Measurements from ENCODE around the gene CENPO. TPM values are rescaled to one million over a fixed set of nuclear protein-coding genes. Genes with fewer than 3 reads are reported as not detected.
"Not testable (repeated sequence)": the region's sequence is repeated elsewhere in the genome, so short reads cannot be mapped to it uniquely, and the experiment has no call there.

CENPO gene
- total RNA-seq, 2 experiments from 2014 or later, result 53.6 to 59.2 TPM

GRCh38 chr2:24805811-24806660 lies 12.8 kb downstream of the CENPO start:
- not testable (repeated sequence) for H3K4me3 ChIP-seq (ENCODE audit: low read depth, low read length, poor library complexity, severe bottlenecking); BruUV-seq (replicated peaks)
- POLR2A ChIA-PET, result interaction anchor here (0.7 kb wide), 1 partner anchor 712 kb away, joined by 3 read pairs; no protein-coding TSS in a partner anchor

GRCh38 chr2:24806661-24807036 lies 13.4 kb downstream of the CENPO start:
- peaks cover 11% of the 10 kb centered on the region for H3K4me1 ChIP-seq (ENCODE audit: insufficient read depth, low read length, poor library complexity, severe bottlenecking)
- no peaks in the 10 kb centered on the region for H3K9me2 ChIP-seq (ENCODE audit: insufficient read depth, low read length)
- no peak overlapping the region for H2AFZ ChIP-seq (ENCODE audit: low read length)
- H3K36me3 ChIP-seq (ENCODE audit: insufficient read depth, low read length), result peaks cover 61% of the 10 kb centered on the region
- no TSS peak for BruUV-seq (replicated peaks)
- no peak for DNase-seq (ENCODE audit: low spot score)
- intact Hi-C loops (cut with micrococcal nuclease; ENCODE audit: unreplicated experiment), result no loop called here
- no peak overlapping the region for H3K4me3 ChIP-seq (ENCODE audit: low read depth, low read length, poor library complexity, severe bottlenecking)
- POLR2A ChIA-PET, result interaction anchor here (0.6 kb wide), 1 partner anchor 533 kb away, joined by 3 read pairs; no protein-coding TSS in a partner anchor
- no peak overlapping the region for H3K4me2 ChIP-seq (ENCODE audit: low read length)
- CTCF ChIA-PET (ENCODE audit: unreplicated experiment), result no interaction called here
- TF ChIP-seq EZH2phosphoT487 (IDR thresholded peaks at IDR 0.05; ENCODE audit: borderline replicate concordance, low read depth, low read length), result no peak
- no peak for TF ChIP-seq CTCF (conservative IDR thresholded peaks at IDR 0.05; ENCODE audit: low read length)
- H3K27ac ChIP-seq (ENCODE audit: low read depth, low read length, poor library complexity, severe bottlenecking), result no peak overlapping the region
- H3K79me2 ChIP-seq (ENCODE audit: insufficient read depth, low read depth, low read length), result peaks cover 51% of the 10 kb centered on the region
- no peaks in the 10 kb centered on the region for H3K9me3 ChIP-seq (ENCODE audit: low read length)
- H4K20me1 ChIP-seq (ENCODE audit: insufficient read depth, low read length), result peaks cover 14% of the 10 kb centered on the region; the same call in 1 of the 2 replicates

More at GRCh38 chr2:24805811-24806660, 12.8 kb downstream of the CENPO start:
- H3K9me3 ChIP-seq (ENCODE audit: low read length); H3K27ac ChIP-seq (ENCODE audit: low read depth, low read length, poor library complexity, severe bottlenecking); H2AFZ ChIP-seq (ENCODE audit: low read length); H3K4me2 ChIP-seq (ENCODE audit: low read length); CTCF ChIA-PET (ENCODE audit: unreplicated experiment); H3K9me2 ChIP-seq (ENCODE audit: insufficient read depth, low read length); DNase-seq (ENCODE audit: low spot score); intact Hi-C loops (cut with micrococcal nuclease; ENCODE audit: unreplicated experiment): not testable (repeated sequence)
- Histone ChIP-seq H3K4me1 (ENCODE audit: insufficient read depth, low read length, poor library complexity, severe bottlenecking) (peaks cover 11% of the 10 kb centered on the region), H3K36me3 (ENCODE audit: insufficient read depth, low read length) (peaks cover 60% of the 10 kb centered on the region), H3K79me2 (ENCODE audit: insufficient read depth, low read depth, low read length) (peaks cover 51% of the 10 kb centered on the region), H4K20me1 (ENCODE audit: insufficient read depth, low read length) (peaks cover 14% of the 10 kb centered on the region; the same call in 1 of the 2 replicates)

GRCh38 chr2:24809316-24810007 lies 16.2 kb downstream of the CENPO start:
- CTCF ChIA-PET (ENCODE audit: unreplicated experiment), result no interaction called here

More at GRCh38 chr2:24809316-24810007, 16.2 kb downstream of the CENPO start:
- intact Hi-C loops (cut with micrococcal nuclease; ENCODE audit: unreplicated experiment), result no loop called here
- H2AFZ ChIP-seq (ENCODE audit: low read length), result no peak overlapping the region
- no TSS peak for BruUV-seq (replicated peaks)
- no peaks in the 10 kb centered on the region for H3K9me2 ChIP-seq (ENCODE audit: insufficient read depth, low read length)
- POLR2A ChIA-PET, result interaction anchor here (0.6 to 2.1 kb wide), 7 partner anchors 9 to 470 kb away, joined by 3 to 6 read pairs (median 3); no protein-coding TSS in a partner anchor
- no peak overlapping the region for H3K4me3 ChIP-seq (ENCODE audit: low read depth, low read length, poor library complexity, severe bottlenecking)
- H3K36me3 ChIP-seq (ENCODE audit: insufficient read depth, low read length), result peaks cover 83% of the 10 kb centered on the region
- H3K4me2 ChIP-seq (ENCODE audit: low read length), result no peak overlapping the region
- peaks cover 76% of the 10 kb centered on the region for H3K79me2 ChIP-seq (ENCODE audit: insufficient read depth, low read depth, low read length)
- H3K9me3 ChIP-seq (ENCODE audit: low read length), result 0 out of 2 replicates have a peak, but pooled peaks cover 8% of the 10 kb centered on the region
- no peak overlapping the region for H3K27ac ChIP-seq (ENCODE audit: low read depth, low read length, poor library complexity, severe bottlenecking)
- TF ChIP-seq CTCF (conservative IDR thresholded peaks at IDR 0.05; ENCODE audit: low read length) (no peak), EZH2phosphoT487 (IDR thresholded peaks at IDR 0.05; ENCODE audit: borderline replicate concordance, low read depth, low read length) (no peak)
- peaks cover 19% of the 10 kb centered on the region for H4K20me1 ChIP-seq (ENCODE audit: insufficient read depth, low read length)
- H3K4me1 ChIP-seq (ENCODE audit: insufficient read depth, low read length, poor library complexity, severe bottlenecking), result peaks cover 11% of the 10 kb centered on the region
- DNase-seq (ENCODE audit: low spot score), result no peak
